H1 (cell line): ENCODE data around the gene PIP5K1B. TPM values are rescaled to one million over a fixed set of nuclear protein-coding genes. Genes with fewer than 3 reads are reported as not detected.

Experiments used
- ASH2L ChIP-seq: fragments of 200-600, 300-600 bp; sonication (generic); IDR thresholded peaks from one replicate; pipeline ENCODE4 v1.7.1; 2017; ENCODE audit warnings: low read length
- ATF3 ChIP-seq: IDR thresholded peaks from 2 replicates; pipeline ENCODE4 v1.6.1; 2011; ENCODE audit warnings: low read depth, mild to moderate bottlenecking, low read length; ENCODE audit not compliant: insufficient read depth
- CBX5 ChIP-seq: fragments of 300-800, 300-1000 bp; sonication (generic); IDR thresholded peaks from 2 replicates; pipeline ENCODE4 v1.7.1; 2016; ENCODE audit warnings: antibody characterized with exemption, low read length, low read depth
- CBX8 ChIP-seq: fragments of 300-800, 300-1000 bp; sonication (generic); IDR thresholded peaks from 2 replicates; pipeline ENCODE4 v1.7.1; 2016; ENCODE audit warnings: low read depth, low read length, borderline replicate concordance
- CREB1 ChIP-seq: IDR thresholded peaks from 2 replicates; pipeline ENCODE4 v1.6.1; 2012; ENCODE audit warnings: inconsistent platforms
- FOSL1 ChIP-seq: IDR thresholded peaks from 2 replicates; pipeline ENCODE4 v1.6.1; 2011; ENCODE audit warnings: mild to moderate bottlenecking, low read depth, low read length, moderate library complexity; ENCODE audit not compliant: insufficient read depth
- GABPA ChIP-seq: IDR thresholded peaks from 2 replicates; pipeline ENCODE4 v1.6.1; 2011; ENCODE audit warnings: mild to moderate bottlenecking, low read length, moderate library complexity, borderline replicate concordance; ENCODE audit not compliant: insufficient read depth
- GTF2F1 ChIP-seq: IDR thresholded peaks from 2 replicates; pipeline ENCODE4 v1.6.1; 2012; ENCODE audit warnings: low read depth, low read length, improper control_type of control experiment, borderline replicate concordance
- HDAC6 ChIP-seq: IDR thresholded peaks from one replicate; pipeline ENCODE4 v1.7.1; 2012; ENCODE audit warnings: low read depth, mild to moderate bottlenecking, inconsistent platforms, low read length, moderate library complexity
- JUN ChIP-seq: IDR thresholded peaks from 2 replicates; pipeline ENCODE4 v1.6.1; 2011; ENCODE audit warnings: low read depth, mild to moderate bottlenecking, improper control_type of control experiment, low read length
- JUND ChIP-seq: IDR thresholded peaks from 2 replicates; pipeline ENCODE4 v1.6.1; 2011; ENCODE audit warnings: mild to moderate bottlenecking, improper control_type of control experiment, low read length
- KDM4A ChIP-seq: IDR thresholded peaks from one replicate; pipeline ENCODE4 v1.7.1; 2012; ENCODE audit warnings: low read depth, mild to moderate bottlenecking, moderate library complexity, low read length, inconsistent platforms; ENCODE audit not compliant: severe bottlenecking
- NANOG ChIP-seq: IDR thresholded peaks from 2 replicates; pipeline ENCODE4 v1.6.1; 2011; ENCODE audit warnings: low read length, low read depth, mild to moderate bottlenecking, inconsistent platforms; ENCODE audit not compliant: insufficient read depth, poor library complexity, severe bottlenecking
- POLR2A ChIP-seq, 2 experiments: IDR thresholded peaks; 1 replicate in 1 of 2; 2 replicates in 1 of 2; pipeline ENCODE4 v1.6.1; 2011; ENCODE audit warnings: low read depth in 2 of 2, low read length in 2 of 2, mild to moderate bottlenecking in 2 of 2; ENCODE audit errors: control extremely low read depth in 1 of 2
- POU5F1 ChIP-seq: IDR thresholded peaks from 2 replicates; pipeline ENCODE4 v1.6.1; 2011; ENCODE audit warnings: low read depth, mild to moderate bottlenecking, low read length, moderate library complexity
- SIX5 ChIP-seq: IDR thresholded peaks from 2 replicates; pipeline ENCODE4 v1.6.1; 2011; ENCODE audit warnings: mild to moderate bottlenecking, low read depth, low read length
- SP4 ChIP-seq: IDR thresholded peaks from 2 replicates; pipeline ENCODE4 v1.6.1; 2012; ENCODE audit warnings: low read length, inconsistent platforms
- SRF ChIP-seq: IDR thresholded peaks from 2 replicates; pipeline ENCODE4 v1.6.1; 2011; ENCODE audit warnings: mild to moderate bottlenecking, low read depth, low read length, moderate library complexity
- TAF1 ChIP-seq: IDR thresholded peaks from 2 replicates; pipeline ENCODE4 v1.6.1; 2011; ENCODE audit warnings: mild to moderate bottlenecking, low read depth, low read length
- TBP ChIP-seq: IDR thresholded peaks from 2 replicates; pipeline ENCODE4 v1.6.1; 2011; ENCODE audit warnings: low read depth, low read length, improper control_type of control experiment
- YY1 ChIP-seq: IDR thresholded peaks from 2 replicates; pipeline ENCODE4 v1.6.1; 2011; ENCODE audit warnings: low read depth, mild to moderate bottlenecking, low read length
- polyA plus RNA-seq, 7 experiments: library from polyadenylated mRNA; depleted of rRNA in 3 of 7; stranded (reverse) in 5 of 7; unstranded in 2 of 7; fragments of >200 nt in 5 of 7; fragments of 200-250 nt in 2 of 7; gene quantifications; 1 replicate in 5 of 7; 2 replicates in 1 of 7; 4 replicates in 1 of 7; pipeline versions ENCODE4 v1.2.1 to v1.2.3, GENCODE V29; 2011 to 2013; ENCODE audit warnings: missing spikeins in 2 of 7, mixed read lengths in 2 of 7
- total RNA-seq: library from RNA; stranded (reverse); fragmentation: NEBNext Ultra II Directional; extraction: Animal tissue kit (Norgen Biotek cat#: 25700); gene quantifications from 2 replicates; pipeline ENCODE4 v1.2.1, GENCODE V29; 2021
- TF ChIP-seq, protein P1 (sequence below), 3 experiments: IDR thresholded peaks; 1 replicate in 2 of 3; 2 replicates in 1 of 3; pipeline versions ENCODE4 v1.5.1 to v1.6.1; 2011; ENCODE audit warnings: low read length in 3 of 3, mild to moderate bottlenecking in 3 of 3, inconsistent platforms in 2 of 3, low read depth in 1 of 3, moderate library complexity in 1 of 3; ENCODE audit not compliant: insufficient read depth in 1 of 3; ENCODE audit errors: control extremely low read depth in 1 of 3

Gene PIP5K1B
- total and polyA plus RNA-seq, 2 of the 8 experiments (the other 6 are each of a cell fraction or from before 2014, with no cell fraction given) = 4.7 to 7.7 TPM

GRCh38 chr9:69035438-69036308 lies 330.6 kb downstream of the PIP5K1B start, which contains the start of gene FXN (continued):
- TF ChIP-seq NANOG (no peak), ASH2L (peak; percentile 61), POLR2A (IDR thresholded peaks at IDR 0.05; ENCODE audit: control extremely low read depth in 1 of 2, low read depth in 2 of 2, low read length in 2 of 2) (peak; percentile 80 to 81), CREB1 (peak; percentile 60), HDAC6 (no peak), TBP (peak; percentile 58), KDM4A (peak; percentile 52), JUN (no peak), GTF2F1 (0 out of 2 replicates have a peak, but pooled peaks have one; percentile 43), SIX5 (no peak), SRF (no peak), FOSL1 (no peak), JUND (no peak), CBX8 (no peak), GABPA (peak; percentile 59; the same call in 1 of the 2 replicates), TAF1 (peak; percentile 72), YY1 (peak; percentile 51; the same call in 1 of the 2 replicates), POU5F1 (no peak), SP4 (no peak), ATF3 (no peak), CBX5 (no peak)
- TF ChIP-seq, protein P1, sequence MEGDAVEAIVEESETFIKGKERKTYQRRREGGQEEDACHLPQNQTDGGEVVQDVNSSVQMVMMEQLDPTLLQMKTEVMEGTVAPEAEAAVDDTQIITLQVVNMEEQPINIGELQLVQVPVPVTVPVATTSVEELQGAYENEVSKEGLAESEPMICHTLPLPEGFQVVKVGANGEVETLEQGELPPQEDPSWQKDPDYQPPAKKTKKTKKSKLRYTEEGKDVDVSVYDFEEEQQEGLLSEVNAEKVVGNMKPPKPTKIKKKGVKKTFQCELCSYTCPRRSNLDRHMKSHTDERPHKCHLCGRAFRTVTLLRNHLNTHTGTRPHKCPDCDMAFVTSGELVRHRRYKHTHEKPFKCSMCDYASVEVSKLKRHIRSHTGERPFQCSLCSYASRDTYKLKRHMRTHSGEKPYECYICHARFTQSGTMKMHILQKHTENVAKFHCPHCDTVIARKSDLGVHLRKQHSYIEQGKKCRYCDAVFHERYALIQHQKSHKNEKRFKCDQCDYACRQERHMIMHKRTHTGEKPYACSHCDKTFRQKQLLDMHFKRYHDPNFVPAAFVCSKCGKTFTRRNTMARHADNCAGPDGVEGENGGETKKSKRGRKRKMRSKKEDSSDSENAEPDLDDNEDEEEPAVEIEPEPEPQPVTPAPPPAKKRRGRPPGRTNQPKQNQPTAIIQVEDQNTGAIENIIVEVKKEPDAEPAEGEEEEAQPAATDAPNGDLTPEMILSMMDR (IDR thresholded peaks at IDR 0.05; ENCODE audit: control extremely low read depth in 1 of 3, insufficient read depth in 1 of 3, low read depth in 1 of 3, low read length in 3 of 3) = peak; percentile 94 to 97 (median 95)
- TF ChIP-seq, all 59 proteins: peak for 23
